COLO829 (cell line): ENCODE measurements around the gene ZNF428.
"Not testable (repeated sequence)": the region's sequence is repeated elsewhere in the genome, so short reads cannot be mapped to it uniquely, and the experiment has no call there.

Experiments used
- DNase-seq: peaks from one replicate; pipeline ENCODE4 v3.0.0; 2012; ENCODE audit warnings: low spot score

Gene ZNF428

GRCh38 chr19:43639519-43640423 lies 20.3 kb upstream of the ZNF428 start, which contains the start of gene CADM4:
TSS of gene CADM4 (minus strand) at chr19:43639850. CDS start at chr19:43639790, 60 bp downstream.
- no peak for DNase-seq

GRCh38 chr19:43638995-43639518 lies 19.6 kb upstream of the ZNF428 start:
- DNase-seq: no peak

- DNase-seq: no peak
Observed at GRCh38 chr19:43638214-43638994, 19.0 kb upstream of the ZNF428 start.

GRCh38 chr19:43636121-43636683 lies 16.8 kb upstream of the ZNF428 start:
- no peak for DNase-seq

- DNase-seq: not testable (repeated sequence)
Observed at GRCh38 chr19:43635561-43635940, 16.1 kb upstream of the ZNF428 start.

GRCh38 chr19:43634872-43635560 lies 15.6 kb upstream of the ZNF428 start:
- DNase-seq: peak; percentile 32

- no peak for DNase-seq
Observed at GRCh38 chr19:43634506-43634871, 15.1 kb upstream of the ZNF428 start.

- DNase-seq: no peak
Observed at GRCh38 chr19:43634068-43634467, 14.6 kb upstream of the ZNF428 start.

- DNase-seq: no peak
Observed at GRCh38 chr19:43633520-43633919, 14.1 kb upstream of the ZNF428 start.

- no peak for DNase-seq
Observed at GRCh38 chr19:43631491-43631890, 12.1 kb upstream of the ZNF428 start.

- DNase-seq: no peak
Observed at GRCh38 chr19:43628646-43629326, 9.4 kb upstream of the ZNF428 start.

- DNase-seq: no peak
Observed at GRCh38 chr19:43626838-43627237, 7.4 kb upstream of the ZNF428 start.

- DNase-seq: peak; percentile 38
Observed at GRCh38 chr19:43625918-43626579, 6.6 kb upstream of the ZNF428 start.

GRCh38 chr19:43624933-43625332 lies 5.5 kb upstream of the ZNF428 start:
- DNase-seq: no peak

- DNase-seq: no peak
Observed at GRCh38 chr19:43623889-43624670, 4.7 kb upstream of the ZNF428 start.

- no peak for DNase-seq
Observed at GRCh38 chr19:43622956-43623355, 3.5 kb upstream of the ZNF428 start.

- no peak for DNase-seq
Observed at GRCh38 chr19:43622070-43622469, 2.6 kb upstream of the ZNF428 start.

- no peak for DNase-seq
Observed at GRCh38 chr19:43620061-43621001, 902 bp upstream of the ZNF428 start.

GRCh38 chr19:43618921-43619261 lies 538 bp downstream of the ZNF428 start:
- DNase-seq: no peak
